Lower leg skin (tissue), 3 donors: ENCODE measurements around the gene CXCR2.

ENCODE experiments used
- CTCF ChIP-seq, 3 donors: fragments of 450-650 bp; IDR thresholded peaks; one replicate each; pipeline ENCODE4 v1.5.1; 2016; ENCODE audit warnings: antibody characterized with exemption in 3 of 3, mild to moderate bottlenecking in 3 of 3, moderate library complexity in 2 of 3
- POLR2A ChIP-seq, 2 donors: fragments of 450-650 bp; IDR thresholded peaks; one replicate each; pipeline ENCODE4 v1.6.1; 2016 to 2017; ENCODE audit warnings: antibody characterized with exemption in 2 of 2, mild to moderate bottlenecking in 1 of 2, moderate library complexity in 1 of 2

DNA sequence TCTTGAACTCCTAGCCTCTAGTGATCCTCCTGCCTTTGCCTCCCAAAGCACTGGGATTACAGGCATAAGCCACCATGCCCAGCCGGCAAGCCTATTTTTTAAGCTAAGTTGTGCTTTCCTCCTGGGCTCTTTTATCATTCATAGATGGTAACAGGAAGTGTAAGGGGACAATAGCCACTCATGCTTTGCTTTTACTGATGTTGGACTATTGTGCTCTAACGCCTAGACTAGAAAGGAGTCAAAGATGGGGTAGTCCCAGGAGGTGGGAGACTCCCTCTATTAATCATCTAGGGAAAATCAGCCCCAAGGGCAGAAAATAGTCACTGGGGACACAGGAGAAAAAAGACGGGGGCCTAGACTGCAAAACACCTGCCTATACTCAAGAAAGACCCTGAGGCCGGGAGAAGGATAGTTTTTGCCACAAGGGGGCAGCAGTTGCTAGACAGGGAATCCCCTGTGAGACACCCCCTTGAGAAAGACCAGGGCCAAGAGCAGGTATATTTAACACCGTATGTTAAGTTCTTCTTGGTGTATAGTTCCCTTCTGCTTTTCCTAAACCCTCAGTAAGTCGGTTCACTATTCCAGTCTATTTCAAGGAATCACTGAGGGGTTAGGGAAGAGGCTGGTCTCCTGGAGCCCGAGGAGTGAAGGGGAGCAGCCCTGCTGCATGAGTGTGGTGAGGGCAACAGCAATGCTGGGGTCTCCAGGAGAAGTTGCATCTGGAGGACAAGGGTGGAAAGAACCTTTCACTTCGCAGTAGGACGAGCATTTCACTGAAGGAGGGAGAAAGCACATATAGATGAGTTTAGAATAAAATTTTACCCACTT lies 43.0 kb downstream of the CXCR2 start:
- TF ChIP-seq CTCF (IDR thresholded peaks at IDR 0.05) (no peak), POLR2A (IDR thresholded peaks at IDR 0.05) (no peak)
